Gastrocnemius medialis (tissue), 4 donors: ENCODE data around the gene ORMDL2. TPM values are rescaled to one million over a fixed set of nuclear protein-coding genes. Genes with fewer than 3 reads are reported as not detected.

Experiments used
- ATAC-seq, 2 donors: fragments of 150-250 bp; one replicate each; pipeline ENCODE4 v1.9.1; 2016
- DNase-seq, 2 donors: peaks; one replicate each; pipeline ENCODE4 v3.0.0-alpha.2; 2019
- H3K27ac ChIP-seq, 4 donors: fragments of 200-600 bp; sonication (generic); 1 replicate in 1 of 4; 2 replicates in 3 of 4; pipeline ENCODE4 v1.5.1; 2016 to 2018; ENCODE audit warnings: mild to moderate bottlenecking in 2 of 4, moderate library complexity in 1 of 4
- H3K27me3 ChIP-seq, 3 donors: fragments of 200-600 bp; sonication (generic) in 2 of 3; 1 replicate in 1 of 3; 2 replicates in 2 of 3; pipeline versions ENCODE4 v1.5.1 to v1.6.0; 2016 to 2019; ENCODE audit warnings: mild to moderate bottlenecking in 1 of 3, moderate library complexity in 1 of 3
- H3K36me3 ChIP-seq, 2 donors: fragments of 200-600 bp; sonication (generic) in 1 of 2; one replicate each; pipeline ENCODE4 v1.5.1; 2017 to 2018
- H3K4me1 ChIP-seq, 2 donors: fragments of 200-600 bp; sonication (generic) in 1 of 2; one replicate each; pipeline ENCODE4 v1.5.1; 2016 to 2017; ENCODE audit warnings: mild to moderate bottlenecking in 2 of 2
- H3K4me3 ChIP-seq, 4 donors: fragments of 200-600 bp; sonication (generic) in 3 of 4; 1 replicate in 1 of 4; 2 replicates in 3 of 4; pipeline ENCODE4 v1.5.1; 2016 to 2019; ENCODE audit warnings: mild to moderate bottlenecking in 2 of 4
- H3K9me3 ChIP-seq, 3 donors: fragments of 200-600 bp; sonication (generic) in 2 of 3; 1 replicate in 1 of 3; 2 replicates in 2 of 3; pipeline ENCODE4 v1.5.1; 2016 to 2019
- POLR2A ChIP-seq, 2 donors: fragments of 450-650 bp; IDR thresholded peaks; one replicate each; pipeline ENCODE4 v1.6.1; 2017; ENCODE audit warnings: antibody characterized with exemption in 2 of 2, mild to moderate bottlenecking in 2 of 2, moderate library complexity in 2 of 2
- in situ Hi-C, 4 donors: fragments of 200-750 bp; cut with MboI; loops; one replicate each; pipeline versions ENCODE4 v1.15.0 to v1.8.0; 2017; ENCODE audit warnings: low sequenced_read_pairs in 4 of 4
- intact Hi-C: fragments of 100-400 bp; cut with DNase I; formaldehyde crosslinking; loops from one replicate; pipeline ENCODE4 v1.15.1; 2023; ENCODE audit warnings: low total_unique reads
- total RNA-seq, 4 donors: library from RNA; depleted of rRNA; stranded (reverse); fragments of >200 nt; gene quantifications; one replicate each; pipeline versions ENCODE4 v1.1.0 to v1.2.3, GENCODE V29; 2016
- TF ChIP-seq, protein P1 (sequence below), 5 experiments: fragments of 450-650 bp in 3 of 5; fragments of 200-600 bp in 2 of 5; sonication (generic) in 2 of 5; IDR thresholded peaks in 4 of 5; conservative IDR thresholded peaks in 1 of 5; 1 replicate in 4 of 5; 2 replicates in 1 of 5; pipeline ENCODE4 v1.5.1; 2016 to 2019; ENCODE audit warnings: antibody characterized with exemption in 5 of 5, mild to moderate bottlenecking in 3 of 5, moderate library complexity in 3 of 5

ORMDL2 gene
- total RNA-seq, 4 donors from 2014 or later: 6.6 to 23.1 (median 12.1) TPM

DNA sequence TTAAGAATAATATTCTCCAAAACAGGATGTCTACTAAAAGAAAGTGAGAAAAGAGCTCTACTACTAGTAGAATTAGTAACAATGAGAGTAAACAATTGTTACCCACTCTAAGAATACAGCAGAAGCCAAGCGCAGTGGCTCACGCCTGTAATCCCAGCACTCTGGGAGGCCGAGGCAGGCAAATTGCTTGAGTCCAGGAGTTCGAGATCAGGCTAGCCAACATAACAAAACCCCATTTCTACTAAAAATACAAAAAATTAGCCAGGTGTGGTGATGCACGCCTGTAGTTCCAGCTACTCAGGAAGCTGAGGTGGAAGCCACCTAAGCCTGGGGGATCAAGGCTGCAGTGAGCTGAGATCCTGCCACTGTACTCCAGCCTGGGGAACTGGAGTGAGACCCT lies 6.9 kb downstream of the ORMDL2 start:
- H3K36me3 ChIP-seq: peaks cover 3 to 34% of the 10 kb centered on the region in 2 donors
- no peak overlapping the region for H3K4me3 ChIP-seq
- H3K27ac ChIP-seq: peak overlapping the region in 1 of 4 donors; percentile 25
- intact Hi-C loops (no loop called here), in situ Hi-C loops (loop anchor here in 2 of 4 donors (10.0 to 25.0 kb wide), 3 partner anchors 90 to 162 kb away; partner anchors contain the start of genes DGKA (in 1 of the 2) and PYM1 (in 1 of the 2))
- H3K4me1 ChIP-seq: peaks cover 32 to 34% of the 10 kb centered on the region in 2 donors
- ATAC-seq (no peak), DNase-seq (no peak)
- H3K9me3 ChIP-seq: no peaks in the 10 kb centered on the region
- TF ChIP-seq, protein P1, sequence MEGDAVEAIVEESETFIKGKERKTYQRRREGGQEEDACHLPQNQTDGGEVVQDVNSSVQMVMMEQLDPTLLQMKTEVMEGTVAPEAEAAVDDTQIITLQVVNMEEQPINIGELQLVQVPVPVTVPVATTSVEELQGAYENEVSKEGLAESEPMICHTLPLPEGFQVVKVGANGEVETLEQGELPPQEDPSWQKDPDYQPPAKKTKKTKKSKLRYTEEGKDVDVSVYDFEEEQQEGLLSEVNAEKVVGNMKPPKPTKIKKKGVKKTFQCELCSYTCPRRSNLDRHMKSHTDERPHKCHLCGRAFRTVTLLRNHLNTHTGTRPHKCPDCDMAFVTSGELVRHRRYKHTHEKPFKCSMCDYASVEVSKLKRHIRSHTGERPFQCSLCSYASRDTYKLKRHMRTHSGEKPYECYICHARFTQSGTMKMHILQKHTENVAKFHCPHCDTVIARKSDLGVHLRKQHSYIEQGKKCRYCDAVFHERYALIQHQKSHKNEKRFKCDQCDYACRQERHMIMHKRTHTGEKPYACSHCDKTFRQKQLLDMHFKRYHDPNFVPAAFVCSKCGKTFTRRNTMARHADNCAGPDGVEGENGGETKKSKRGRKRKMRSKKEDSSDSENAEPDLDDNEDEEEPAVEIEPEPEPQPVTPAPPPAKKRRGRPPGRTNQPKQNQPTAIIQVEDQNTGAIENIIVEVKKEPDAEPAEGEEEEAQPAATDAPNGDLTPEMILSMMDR (IDR thresholded peaks at IDR 0.05 in 4 of 5, conservative IDR thresholded peaks at IDR 0.05 in 1 of 5): no peak
- no peak for TF ChIP-seq POLR2A (IDR thresholded peaks at IDR 0.05)
- no peaks in the 10 kb centered on the region for H3K27me3 ChIP-seq

DNA sequence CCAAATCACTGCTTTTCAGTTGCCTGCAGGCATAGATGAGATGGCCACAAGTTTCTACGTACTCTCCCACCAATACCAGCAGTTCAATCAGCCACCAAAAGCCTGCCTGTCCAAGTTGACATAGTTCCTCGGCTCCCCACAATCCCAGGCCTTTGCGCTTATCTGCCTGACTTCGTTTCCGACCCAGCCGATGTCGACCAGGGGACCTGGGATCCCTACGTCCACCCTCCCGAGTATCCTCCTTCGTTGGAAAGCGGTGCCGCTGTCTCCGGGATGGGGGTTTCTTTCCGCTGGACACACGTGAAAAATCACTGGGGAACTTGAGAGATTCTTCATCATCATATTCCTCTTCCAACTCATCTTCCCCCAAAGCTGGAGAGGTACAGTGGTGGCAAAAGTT lies 10.0 kb downstream of the ORMDL2 start:
- peaks cover 38 to 39% of the 10 kb centered on the region in 2 donors for H3K4me1 ChIP-seq
- TF ChIP-seq POLR2A (IDR thresholded peaks at IDR 0.05): no peak
- TF ChIP-seq, protein P1 (IDR thresholded peaks at IDR 0.05 in 4 of 5, conservative IDR thresholded peaks at IDR 0.05 in 1 of 5): no peak
- no peaks in the 10 kb centered on the region for H3K27me3 ChIP-seq
- no peak for ATAC-seq
- no peaks in the 10 kb centered on the region for H3K9me3 ChIP-seq
- H3K4me3 ChIP-seq: no peak overlapping the region
- in situ Hi-C loops (loop anchor here in 1 of 4 donors (10.0 kb wide), 1 partner anchor 93 kb away; no protein-coding TSS in a partner anchor), intact Hi-C loops (no loop called here)
- DNase-seq: no peak
- H3K27ac ChIP-seq: peak overlapping the region in 2 of 4 donors; percentile 86 to 89
- H3K36me3 ChIP-seq: peaks cover 0 to 3% of the 10 kb centered on the region in 2 donors

DNA sequence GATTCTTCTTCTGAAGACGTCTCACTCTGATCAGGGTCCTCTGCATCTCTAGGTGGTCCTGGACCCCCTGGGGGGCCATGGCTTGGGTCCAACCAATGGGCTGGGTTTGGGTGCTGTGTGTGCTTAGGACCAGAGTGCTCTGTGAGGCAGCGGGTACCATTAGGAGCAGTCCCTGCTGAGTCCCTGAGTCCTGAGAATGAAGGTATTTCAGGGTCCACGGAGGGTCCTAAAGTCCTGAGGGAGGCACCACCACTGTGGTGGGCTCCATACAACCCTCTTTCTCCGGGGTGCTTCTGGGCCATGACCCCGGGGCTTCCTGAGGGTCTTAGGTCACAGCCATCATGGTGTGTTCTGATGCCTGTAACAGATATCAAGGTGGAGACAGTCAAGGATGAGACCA lies 10.5 kb downstream of the ORMDL2 start:
- ATAC-seq: no peak
- peak overlapping the region in 3 of 4 donors; percentile 85 to 95 (median 88) for H3K4me3 ChIP-seq
- TF ChIP-seq, protein P1 (IDR thresholded peaks at IDR 0.05 in 4 of 5, conservative IDR thresholded peaks at IDR 0.05 in 1 of 5): no peak
- TF ChIP-seq POLR2A (IDR thresholded peaks at IDR 0.05): no peak
- H3K27ac ChIP-seq: peak overlapping the region; percentile 86 to 89 (median 88)
- intact Hi-C loops: no loop called here
- in situ Hi-C loops: loop anchor here in 1 of 4 donors (10.0 kb wide), 1 partner anchor 94 kb away; no protein-coding TSS in a partner anchor
- H3K9me3 ChIP-seq: no peaks in the 10 kb centered on the region
- H3K27me3 ChIP-seq: no peaks in the 10 kb centered on the region
- H3K4me1 ChIP-seq: peaks cover 38 to 39% of the 10 kb centered on the region in 2 donors
- no peaks in the 10 kb centered on the region for H3K36me3 ChIP-seq
- no peak for DNase-seq

DNA sequence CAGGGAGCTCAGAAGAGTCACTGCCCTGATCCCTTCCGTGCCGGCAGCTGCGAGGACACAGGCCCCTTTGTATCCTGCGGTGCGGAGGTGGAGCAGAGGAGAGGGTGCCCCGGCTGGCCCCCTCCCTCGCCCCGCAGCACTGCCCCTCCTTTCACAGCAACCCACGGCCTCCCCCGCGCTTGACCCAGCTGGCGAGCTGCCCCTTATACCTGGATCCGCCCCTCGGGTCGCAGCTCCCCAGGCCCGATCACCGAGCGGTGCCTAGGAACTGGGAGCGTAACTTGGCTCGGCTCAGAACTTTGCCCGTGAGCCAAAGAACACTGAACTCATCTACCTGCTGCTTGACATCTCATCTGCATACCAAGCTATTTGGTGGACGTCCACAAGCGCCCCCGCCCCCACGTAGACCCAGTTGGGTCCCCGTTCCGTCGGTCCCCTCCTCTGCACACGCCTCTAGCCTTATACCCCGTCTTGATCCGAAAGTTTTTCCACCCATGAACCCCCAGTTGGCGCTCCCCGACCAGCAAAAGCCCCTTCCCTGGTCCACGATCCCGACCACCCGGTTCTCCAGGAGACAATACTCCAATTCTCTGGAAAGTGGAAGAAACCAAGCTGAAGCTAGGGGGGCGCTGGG lies 12.2 kb downstream of the ORMDL2 start:
- intact Hi-C loops (loop anchor here (1.0 kb wide), 2 partner anchors 13 to 97 kb away; partner anchors contain the start of genes PYM1 and SARNP), in situ Hi-C loops (loop anchor here in 1 of 4 donors (10.0 kb wide), 1 partner anchor 95 kb away; no protein-coding TSS in a partner anchor)
- peaks cover 33 to 39% of the 10 kb centered on the region in 2 donors for H3K4me1 ChIP-seq
- H3K27ac ChIP-seq: peak overlapping the region; percentile 82 to 89 (median 88)
- H3K4me3 ChIP-seq: peak overlapping the region; percentile 85 to 97 (median 96)
- TF ChIP-seq, protein P1 (IDR thresholded peaks at IDR 0.05 in 4 of 5, conservative IDR thresholded peaks at IDR 0.05 in 1 of 5): no peak
- TF ChIP-seq POLR2A (IDR thresholded peaks at IDR 0.05): no peak
- H3K36me3 ChIP-seq: no peaks in the 10 kb centered on the region
- DNase-seq: no peak
- H3K27me3 ChIP-seq: no peaks in the 10 kb centered on the region
- H3K9me3 ChIP-seq: no peaks in the 10 kb centered on the region
- peak in 1 of 2 donors; percentile 8 for ATAC-seq
